HT1080 (cell line): ENCODE data around the gene SULT2A1. TPM values are rescaled to one million over a fixed set of nuclear protein-coding genes. Genes with fewer than 3 reads are reported as not detected.
A peak's percentile ranks its signal among the peaks of the same experiment; 100 is the strongest.
"Not testable (repeated sequence)": the region's sequence is repeated elsewhere in the genome, so short reads cannot be mapped to it uniquely, and the experiment has no call there.

Experiments
- DNase-seq: peaks from one replicate; pipeline ENCODE4 v3.0.0-alpha.2; 2015; ENCODE audit warnings: low read depth
- total RNA-seq: library from RNA; depleted of rRNA; stranded (reverse); fragments of >200 nt; shearing (Covaris generic); gene quantifications from 2 replicates; pipeline ENCODE4 v1.2.3, GENCODE V29; 2014; rRNA removed

SULT2A1 gene
- total RNA-seq, 1 experiment from 2014 or later: not detected

DNA sequence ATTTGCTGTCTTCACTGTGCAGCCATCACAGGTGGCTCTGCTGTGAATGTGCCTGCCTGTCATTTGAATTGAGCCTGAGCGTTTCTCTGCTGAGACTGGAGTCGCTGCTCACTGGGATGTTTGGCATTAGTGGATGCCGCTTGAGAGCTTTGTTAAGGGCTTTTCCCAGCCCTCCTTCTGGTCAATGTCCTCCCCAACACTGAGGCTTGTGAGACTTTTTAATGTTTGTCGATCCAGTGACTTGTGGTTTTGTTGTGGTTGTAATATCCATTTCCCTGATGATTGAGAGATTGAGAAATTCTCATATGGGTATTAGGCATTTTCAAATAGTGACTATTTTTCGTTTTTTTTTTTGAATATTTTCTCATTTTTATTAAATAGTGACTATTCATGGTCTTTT is 24.5 kb downstream of the SULT2A1 start:
- DNase-seq: no peak

DNA sequence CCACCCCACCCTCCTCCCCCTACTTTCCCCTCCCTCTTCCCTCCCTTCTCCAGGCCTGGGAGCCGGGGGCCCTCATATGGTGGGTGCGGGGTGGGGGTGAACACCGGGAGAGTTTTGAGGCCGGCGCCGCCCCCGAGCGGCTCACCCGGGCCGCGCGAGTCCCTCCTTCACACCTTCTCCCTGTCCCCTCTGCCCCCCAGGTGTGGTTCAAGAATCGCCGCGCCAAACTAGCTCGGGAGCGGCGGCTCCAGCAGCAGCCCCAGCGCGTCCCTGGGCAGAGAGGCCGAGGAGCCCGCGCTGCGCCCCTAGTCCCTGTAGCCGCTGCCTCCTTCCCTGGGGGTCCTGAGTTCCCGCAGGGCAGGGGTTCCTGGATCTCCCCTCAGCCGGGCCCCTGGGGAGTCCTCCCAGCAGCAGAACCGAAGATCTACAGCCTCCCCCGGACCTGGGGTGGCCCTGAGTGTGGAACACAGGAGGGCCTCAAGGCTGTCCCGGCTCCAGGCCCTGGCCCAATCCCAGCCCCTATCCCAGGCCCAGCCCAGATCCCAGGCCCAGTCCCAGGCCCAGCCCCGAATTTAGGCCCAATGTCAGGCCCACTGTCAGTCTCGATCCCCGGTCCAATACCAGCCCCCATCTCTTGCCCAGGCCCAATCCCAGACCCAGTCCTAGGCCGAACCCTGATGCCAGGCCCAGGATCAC is 25.4 kb downstream of the SULT2A1 start:
- DNase-seq: no peak

DNA sequence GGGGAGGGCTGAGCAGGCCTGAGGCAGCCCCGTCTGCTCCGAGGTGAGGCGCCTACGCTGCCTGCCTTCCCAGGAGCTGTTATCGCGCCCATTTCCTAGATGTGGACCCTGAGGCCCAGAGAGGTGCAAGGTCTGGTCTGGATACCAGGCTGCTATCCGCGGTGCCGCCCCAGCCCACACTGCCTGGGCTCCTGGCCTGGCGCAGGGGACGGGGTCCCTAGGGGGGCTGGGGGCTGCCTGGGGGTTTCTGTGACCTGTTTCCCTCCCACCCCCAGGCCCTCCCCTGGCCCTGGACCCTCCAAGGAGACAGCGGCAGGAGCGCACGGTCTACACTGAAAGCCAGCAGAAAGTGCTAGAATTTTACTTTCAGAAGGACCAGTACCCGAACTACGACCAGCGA is 26.3 kb downstream of the SULT2A1 start:
- not testable (repeated sequence) for DNase-seq

DNA sequence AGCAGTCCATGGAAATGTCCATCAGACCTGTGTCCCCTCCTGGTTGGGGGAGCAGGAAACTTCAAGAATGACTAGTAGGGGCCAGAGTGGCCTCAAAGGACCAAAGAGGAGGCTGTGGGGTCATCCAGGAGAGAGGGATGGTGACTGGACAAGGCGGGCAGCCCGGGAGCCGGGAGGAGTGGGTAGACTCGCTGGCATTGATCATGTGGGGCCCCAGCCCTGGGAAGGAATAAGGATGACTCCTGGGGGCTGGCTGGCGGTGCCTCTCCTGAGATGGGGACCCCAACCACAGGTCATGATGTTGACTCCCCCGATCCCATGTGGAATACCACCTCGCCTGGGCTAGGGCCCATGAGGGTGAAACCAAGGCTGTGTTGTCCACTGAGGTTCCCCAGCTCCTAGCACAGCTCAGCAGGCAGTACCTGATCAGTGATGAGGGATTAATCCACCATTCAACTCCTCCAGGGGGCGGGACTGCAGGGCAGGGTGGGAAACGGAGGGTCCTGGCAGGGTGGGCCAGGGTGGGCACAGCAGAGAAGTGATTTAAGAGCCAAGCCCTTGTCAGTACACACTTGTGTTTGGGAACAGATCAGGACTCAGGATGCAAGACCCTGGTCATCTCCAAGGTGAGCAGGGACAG is 27.3 kb downstream of the SULT2A1 start, which contains the start of gene TPRX2:
Gene TPRX2, plus strand, starts transcription at position 590 of the 640 bp plus-strand sequence. Its CDS starts 12 bp downstream, at position 602.
- not testable (repeated sequence) for DNase-seq

DNA sequence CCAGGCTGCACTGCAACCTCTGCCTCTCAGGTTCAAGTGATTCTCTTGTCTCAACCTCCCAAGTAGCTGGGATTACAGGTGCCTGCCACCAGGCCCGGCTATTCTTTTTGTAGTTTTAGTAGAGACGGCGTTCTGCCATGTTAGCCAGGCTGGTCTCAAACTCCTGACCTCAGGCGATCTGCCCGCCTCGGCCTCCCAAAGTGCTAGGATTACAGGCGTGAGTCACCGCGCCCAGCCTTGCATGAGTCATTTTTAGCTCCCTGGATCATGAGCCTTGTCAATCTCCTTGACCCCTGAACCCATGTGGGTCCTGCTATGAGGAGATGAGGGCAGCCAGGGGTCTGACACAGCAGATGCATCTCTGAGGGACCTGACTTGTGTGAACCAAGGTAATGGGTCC is 27.9 kb downstream of the SULT2A1 start:
- peak; percentile 70 for DNase-seq

DNA sequence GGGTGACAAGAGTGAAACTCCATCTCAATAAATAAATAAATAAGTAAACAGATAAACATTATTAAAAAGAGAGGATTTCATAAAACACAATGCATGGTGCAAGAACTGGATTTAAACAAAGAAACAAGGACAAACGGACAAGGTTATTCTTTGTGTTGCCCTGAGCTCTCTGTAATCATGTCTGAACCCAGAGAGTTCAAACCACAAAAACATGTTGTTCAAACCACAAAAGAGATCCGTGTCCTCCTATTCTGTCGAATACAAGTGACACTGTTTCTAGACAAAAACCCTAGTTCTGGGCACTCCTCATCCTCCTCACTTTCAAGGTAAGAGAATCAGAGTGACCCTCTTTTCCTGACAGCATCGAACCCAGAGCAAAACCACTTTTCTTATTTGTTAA is 31.7 kb downstream of the SULT2A1 start:
- DNase-seq: no peak

DNA sequence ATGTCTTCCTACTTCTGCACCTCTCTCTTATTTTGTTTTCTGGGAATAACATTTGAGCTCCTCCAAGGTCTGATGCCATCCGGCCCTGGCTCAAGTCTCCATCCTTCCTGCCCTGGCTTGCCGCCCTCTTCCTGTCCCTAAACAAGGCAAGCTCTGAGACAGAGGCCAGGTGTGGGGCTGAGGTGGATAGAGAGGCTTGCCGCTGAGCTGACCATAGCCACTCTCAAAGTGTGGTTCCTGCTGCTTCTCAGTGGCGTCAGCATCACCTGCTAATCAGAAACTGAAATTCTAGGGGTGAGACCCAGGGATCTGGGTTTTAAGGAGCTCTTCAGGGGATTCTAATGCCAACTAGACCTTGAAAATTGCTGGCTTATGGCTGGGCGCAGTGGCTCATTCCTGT is 33.1 kb downstream of the SULT2A1 start:
- DNase-seq: no peak

DNA sequence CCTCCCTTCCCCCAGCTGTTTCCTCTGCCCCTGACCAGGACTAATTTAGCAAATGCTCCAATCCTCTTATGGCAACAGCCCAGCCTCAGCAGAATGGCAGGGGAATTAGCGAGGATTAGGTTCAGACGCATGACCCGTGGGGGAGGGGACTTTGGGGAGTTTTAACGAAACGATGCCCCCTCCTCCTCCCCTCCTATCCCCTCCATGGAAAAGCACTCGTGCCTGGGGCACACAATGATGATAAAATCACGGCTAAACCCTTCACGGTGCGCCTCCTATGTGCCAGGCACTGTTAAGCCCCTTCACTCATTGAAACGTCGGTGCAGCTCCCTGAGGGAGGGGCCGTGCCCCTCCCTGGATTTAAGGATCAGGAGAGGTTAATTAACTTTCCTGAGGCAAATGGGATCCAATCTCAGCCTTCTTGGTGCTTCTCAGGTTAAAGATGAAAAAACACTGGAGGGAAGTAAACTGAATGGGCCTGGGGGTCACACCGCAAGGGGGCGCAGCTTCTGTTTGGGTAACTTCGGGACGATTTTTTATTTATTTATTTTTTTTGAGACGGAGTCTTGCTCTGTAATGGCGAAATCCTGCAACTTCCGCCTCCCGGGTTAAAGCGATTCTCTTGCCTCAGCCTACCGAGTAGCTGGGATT is 37.2 kb downstream of the SULT2A1 start:
- DNase-seq: no peak

DNA sequence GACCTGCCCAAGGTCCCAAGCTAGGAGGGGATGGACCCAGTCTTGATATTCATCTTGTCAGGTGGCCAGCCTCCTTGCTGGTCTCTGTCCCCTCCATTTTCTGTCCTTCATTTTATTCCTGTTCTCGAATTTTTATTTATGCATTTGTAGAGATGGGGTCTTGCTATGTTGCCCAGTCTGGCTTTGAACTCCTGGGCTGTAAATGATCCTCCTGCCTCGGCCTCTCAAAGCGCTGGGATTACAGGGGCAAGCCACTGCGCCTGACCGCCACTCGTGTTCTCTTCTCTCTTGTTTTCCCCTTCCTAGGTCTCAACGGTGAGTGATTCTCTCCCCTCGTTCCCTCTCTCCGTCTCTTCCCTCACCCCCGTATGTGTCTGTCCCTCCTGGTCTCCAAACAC is 37.7 kb downstream of the SULT2A1 start:
- no peak for DNase-seq

DNA sequence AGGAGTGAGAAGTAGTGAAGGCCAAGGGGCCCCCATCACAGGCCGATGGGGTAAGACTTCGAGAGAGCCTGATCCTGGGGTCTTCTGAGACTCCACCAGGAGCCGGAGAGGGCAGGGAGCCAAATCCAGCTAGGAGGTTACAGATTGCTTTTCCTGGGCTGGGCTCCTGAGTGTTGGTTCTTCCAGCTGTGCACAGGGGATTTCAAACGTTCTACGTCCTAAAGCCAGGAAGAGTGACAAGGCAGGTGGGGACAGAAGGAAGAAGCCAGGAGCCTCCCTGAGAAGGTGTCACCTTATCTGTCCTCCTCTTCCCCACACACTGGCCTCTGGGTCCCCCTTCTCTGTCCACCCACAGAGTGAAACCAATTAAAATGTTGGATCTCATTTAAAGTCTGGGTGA is 43.2 kb downstream of the SULT2A1 start:
- no peak for DNase-seq

DNA sequence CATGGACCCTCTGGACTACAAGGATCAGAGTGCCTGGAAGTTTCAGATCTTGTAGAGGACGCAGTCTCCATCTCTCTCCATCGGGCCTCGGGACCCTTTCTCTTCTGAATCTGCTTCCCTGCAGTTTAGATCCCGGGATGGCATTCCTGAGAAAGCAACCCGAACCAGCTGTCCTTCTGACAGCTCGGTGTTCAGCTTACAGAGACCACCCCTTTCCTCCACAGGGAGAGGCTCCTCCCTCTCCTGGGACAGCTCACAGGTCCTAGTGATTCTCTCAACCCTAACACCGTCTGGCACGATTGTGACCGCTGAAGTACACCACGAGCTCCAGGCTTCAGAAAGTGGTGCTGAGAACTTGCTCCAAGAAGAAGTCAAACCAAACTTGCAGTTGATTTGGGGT is 46.2 kb downstream of the SULT2A1 start:
- DNase-seq: no peak

DNA sequence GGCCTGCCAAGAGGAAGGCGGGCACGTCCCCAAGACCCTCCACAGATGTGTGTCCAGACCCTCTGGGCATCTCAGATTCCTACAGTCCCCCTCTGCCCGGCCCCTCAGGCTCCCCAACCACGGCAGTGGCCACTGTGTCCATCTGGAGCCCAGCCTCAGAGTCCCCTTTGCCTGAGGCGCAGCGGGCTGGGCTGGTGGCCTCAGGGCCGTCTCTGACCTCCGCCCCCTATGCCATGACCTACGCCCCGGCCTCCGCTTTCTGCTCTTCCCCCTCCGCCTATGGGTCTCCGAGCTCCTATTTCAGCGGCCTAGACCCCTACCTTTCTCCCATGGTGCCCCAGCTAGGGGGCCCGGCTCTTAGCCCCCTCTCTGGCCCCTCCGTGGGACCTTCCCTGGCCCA is 46.7 kb downstream of the SULT2A1 start:
- DNase-seq: no peak

DNA sequence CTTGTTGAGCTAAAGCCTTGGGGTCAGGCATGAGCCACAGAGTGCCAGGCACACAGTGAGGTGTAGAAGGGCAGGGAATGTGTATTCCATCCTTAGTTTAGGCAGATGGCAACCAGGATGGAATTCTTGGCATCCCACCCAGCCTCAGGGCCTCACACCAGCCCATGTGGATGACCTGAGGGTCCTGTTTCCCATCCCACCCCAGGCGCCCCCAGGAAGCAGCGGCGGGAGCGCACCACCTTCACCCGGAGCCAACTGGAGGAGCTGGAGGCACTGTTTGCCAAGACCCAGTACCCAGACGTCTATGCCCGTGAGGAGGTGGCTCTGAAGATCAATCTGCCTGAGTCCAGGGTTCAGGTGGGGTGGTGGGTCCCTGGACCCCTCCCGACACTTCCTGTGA is 50.1 kb downstream of the SULT2A1 start:
- DNase-seq: no peak

DNA sequence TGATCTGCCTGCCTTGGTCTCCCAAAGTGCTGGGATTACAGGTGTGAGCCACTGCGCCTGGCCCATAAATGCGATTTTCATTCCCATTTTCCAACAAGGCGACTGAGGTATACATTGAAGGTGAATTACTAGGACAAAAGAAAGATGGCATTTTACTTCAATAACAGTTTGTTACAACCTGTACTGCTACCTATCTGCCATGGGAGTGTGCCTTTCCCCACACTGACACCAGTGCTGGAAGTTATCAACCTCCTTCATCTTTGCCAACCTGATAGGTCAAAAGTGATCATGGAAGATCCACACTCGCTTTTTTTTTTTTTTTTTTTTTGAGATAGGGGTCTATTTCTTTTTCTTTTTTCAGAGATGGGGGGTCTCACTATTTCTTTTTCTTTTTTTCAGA is 53.4 kb downstream of the SULT2A1 start:
- DNase-seq: no peak

DNA sequence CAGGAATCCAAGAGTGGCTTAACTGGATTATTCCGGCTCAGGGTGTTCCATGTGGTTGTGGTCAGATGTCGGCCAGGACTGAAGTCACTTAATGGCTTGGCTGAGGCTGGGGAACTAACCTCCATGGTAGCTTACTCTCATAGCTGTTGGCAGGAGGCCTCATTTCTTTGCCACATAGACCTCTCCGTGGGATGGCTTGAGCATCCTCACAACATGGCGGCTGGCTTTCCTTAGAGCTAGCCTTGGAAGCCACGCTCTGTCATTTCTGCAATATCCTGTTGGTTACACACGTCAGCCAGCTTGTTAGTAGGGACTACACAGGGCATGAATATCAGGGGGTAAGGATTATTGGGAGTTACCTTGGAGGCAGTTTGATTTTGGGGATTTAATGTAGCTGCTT is 59.3 kb downstream of the SULT2A1 start:
- no peak for DNase-seq

DNA sequence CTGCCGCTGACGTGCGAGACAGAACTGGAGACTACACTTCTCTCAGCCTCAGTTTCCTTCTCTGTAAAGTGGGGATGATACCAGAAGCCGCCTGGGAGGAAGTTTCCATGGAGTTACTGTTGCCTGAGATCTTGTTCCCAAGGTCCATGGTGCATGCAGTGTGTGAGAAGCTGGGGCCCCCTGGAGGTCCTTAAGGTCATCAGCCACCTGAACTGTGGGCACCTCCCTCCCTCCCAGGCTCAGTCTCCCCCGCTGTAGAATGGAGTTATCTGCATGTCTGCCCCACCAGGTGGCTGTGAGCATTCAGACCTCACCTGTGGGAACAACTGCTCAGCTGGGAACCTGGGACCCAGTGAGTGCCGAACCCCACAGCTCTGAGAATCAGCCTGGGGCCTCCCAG is 61.7 kb downstream of the SULT2A1 start:
- no peak for DNase-seq

DNA sequence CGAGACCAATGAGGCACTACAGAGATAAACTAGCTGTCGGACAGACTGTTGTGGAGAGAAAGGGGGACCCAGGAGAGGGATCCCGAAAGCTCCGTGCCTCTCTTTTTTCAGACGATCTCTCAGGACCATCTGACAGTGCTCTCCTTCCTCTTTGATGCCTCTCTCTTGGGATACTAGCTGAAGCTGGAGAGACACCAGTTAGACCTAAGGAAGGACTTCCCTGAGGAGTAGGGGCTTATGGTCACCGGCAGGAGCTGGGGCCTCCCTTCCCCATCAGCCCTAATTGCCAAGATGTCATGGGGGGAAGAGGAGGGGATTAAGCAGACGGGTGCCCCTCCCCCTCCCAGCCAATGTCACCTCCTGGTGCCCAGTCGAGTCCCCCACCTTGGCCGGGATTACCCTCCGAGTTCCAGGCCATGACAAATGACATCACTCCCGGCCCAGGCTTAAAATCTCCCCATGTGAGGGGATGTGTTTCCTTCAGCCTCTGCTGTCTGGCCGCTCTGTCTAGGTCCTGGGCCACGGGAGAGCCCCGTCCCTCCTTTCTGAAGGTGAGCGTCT is 64.6 kb downstream of the SULT2A1 start, which contains the start of gene CRX:
Gene CRX, plus strand, starts transcription at position 478 of the 561 bp plus-strand sequence. CDS start 12,507 bp downstream, outside the sequence.
- no peak for DNase-seq

Other genes starting within 250 kb of the SULT2A1 start
- 28.4 and 36.2 TPM in 2 replicates for gene EHD2, start 172.9 kb downstream of the SULT2A1 start, total RNA-seq
- gene NOP53, start 140.8 kb downstream of the SULT2A1 start, total RNA-seq: 87.2 and 111 TPM in 2 replicates
- 124 and 165 TPM in 2 replicates for gene SELENOW, start 107.6 kb downstream of the SULT2A1 start, total RNA-seq
- not detected in 2 replicates for gene TPRX1, start 81.8 kb downstream of the SULT2A1 start, total RNA-seq
- gene CRX, start 64.4 kb downstream of the SULT2A1 start, total RNA-seq: not detected in 2 replicates
- gene TPRX2, start 27.1 kb downstream of the SULT2A1 start, total RNA-seq: not detected in 2 replicates
- not detected in 2 replicates for gene BSPH1, start 105.9 kb upstream of the SULT2A1 start, total RNA-seq
- gene ELSPBP1, start 108.3 kb upstream of the SULT2A1 start, total RNA-seq: not detected in 2 replicates
- gene CABP5, start 157.8 kb upstream of the SULT2A1 start, total RNA-seq: not detected in 2 replicates
- 1.6 and 1.9 TPM in 2 replicates for gene PLA2G4C, start 224.5 kb upstream of the SULT2A1 start, total RNA-seq